AG08396 (cell line): Measurements from ENCODE around the gene FUT7.
A peak's percentile ranks its signal among the peaks of the same experiment; 100 is the strongest.
"Not testable (repeated sequence)": the region's sequence is repeated elsewhere in the genome, so short reads cannot be mapped to it uniquely, and the experiment has no call there.

Experiments used
- DNase-seq: peaks from one replicate; pipeline ENCODE4 v3.0.0; 2012; ENCODE audit warnings: low spot score, mixed read lengths

The FUT7 gene

GRCh38 chr9:137066096-137066861 is 34.4 kb upstream of the FUT7 start:
- no peak for DNase-seq

GRCh38 chr9:137065336-137065967 is 33.6 kb upstream of the FUT7 start:
- DNase-seq, result no peak

GRCh38 chr9:137064880-137065164 is 32.9 kb upstream of the FUT7 start:
- DNase-seq, result no peak

GRCh38 chr9:137064027-137064879 is 32.4 kb upstream of the FUT7 start:
- peak; percentile 86 for DNase-seq

- no peak for DNase-seq
Observed at GRCh38 chr9:137063311-137064026, 31.6 kb upstream of the FUT7 start.

GRCh38 chr9:137062798-137063197 is 30.9 kb upstream of the FUT7 start:
- not testable (repeated sequence) for DNase-seq

- DNase-seq, result no peak
Observed at GRCh38 chr9:137062384-137062783, 30.5 kb upstream of the FUT7 start.

- DNase-seq, result no peak
Observed at GRCh38 chr9:137058521-137059234, 26.8 kb upstream of the FUT7 start.

GRCh38 chr9:137057545-137057944 is 25.7 kb upstream of the FUT7 start:
- DNase-seq, result no peak

GRCh38 chr9:137056739-137057415 is 25.0 kb upstream of the FUT7 start:
- no peak for DNase-seq

- peak; percentile 76 for DNase-seq
Observed at GRCh38 chr9:137055385-137056364, 23.8 kb upstream of the FUT7 start.

GRCh38 chr9:137054932-137055384 is 23.1 kb upstream of the FUT7 start:
- no peak for DNase-seq

GRCh38 chr9:137053944-137054931 is 22.4 kb upstream of the FUT7 start, which contains the start of gene ENTPD2:
Gene ENTPD2 (minus strand): TSS chr9:137054061. CDS start chr9:137053997, 64 bp downstream.
- no peak for DNase-seq

GRCh38 chr9:137052998-137053943 is 21.4 kb upstream of the FUT7 start:
- no peak for DNase-seq

- DNase-seq, result no peak
Observed at GRCh38 chr9:137052293-137052692, 20.4 kb upstream of the FUT7 start.

- DNase-seq, result no peak
Observed at GRCh38 chr9:137051145-137051724, 19.3 kb upstream of the FUT7 start.

- DNase-seq, result no peak
Observed at GRCh38 chr9:137050570-137050969, 18.7 kb upstream of the FUT7 start.
